OCI-LY1 (cell line): ENCODE data around the gene CTAG1A.

Experiments used
- H2AFZ ChIP-seq: fragments of 200-600 bp; sonication (generic), shearing (Covaris generic); 2 replicates; pipeline ENCODE4 v1.6.0; 2014; ENCODE audit warnings: antibody characterized with exemption, mild to moderate bottlenecking, low read length
- H3F3A ChIP-seq: fragments of 200-600 bp; sonication (generic), shearing (Covaris generic); 2 replicates; pipeline ENCODE4 v1.6.0; 2014; ENCODE audit warnings: mild to moderate bottlenecking, antibody characterized with exemption, low read length, moderate library complexity; ENCODE audit not compliant: insufficient read depth
- H3K27ac ChIP-seq: fragments of 200-600 bp; sonication (generic); 2 replicates; pipeline ENCODE4 v1.5.1; 2014; ENCODE audit warnings: low read length, mixed run types, mild to moderate bottlenecking, low read depth; ENCODE audit not compliant: poor library complexity, severe bottlenecking
- H3K27me3 ChIP-seq: fragments of 200-600 bp; sonication (generic); 2 replicates; pipeline ENCODE4 v1.6.0; 2014; ENCODE audit warnings: antibody characterized with exemption, mild to moderate bottlenecking, low read length, moderate library complexity; ENCODE audit not compliant: insufficient read depth
- H3K36me3 ChIP-seq: fragments of 200-600 bp; sonication (generic); 2 replicates; pipeline ENCODE4 v1.6.1; 2014; ENCODE audit warnings: mild to moderate bottlenecking, antibody characterized with exemption, low read length, moderate library complexity, mixed read lengths; ENCODE audit not compliant: insufficient read depth
- H3K4me1 ChIP-seq: fragments of 200-600 bp; sonication (generic); 2 replicates; pipeline ENCODE4 v1.5.1; 2014; ENCODE audit warnings: mild to moderate bottlenecking, low read length, moderate library complexity; ENCODE audit not compliant: insufficient read depth, severe bottlenecking
- H3K4me2 ChIP-seq: fragments of 200-600 bp; sonication (generic), shearing (Covaris generic); 2 replicates; pipeline ENCODE4 v1.6.1; 2014; ENCODE audit warnings: low read length
- H3K4me3 ChIP-seq: fragments of 200-600 bp; sonication (generic); 2 replicates; pipeline ENCODE4 v1.5.1; 2014; ENCODE audit warnings: low read length, low read depth, mild to moderate bottlenecking, mixed read lengths; ENCODE audit not compliant: poor library complexity, severe bottlenecking
- H3K79me2 ChIP-seq: fragments of 200-600 bp; shearing (Covaris generic); 2 replicates; pipeline ENCODE4 v1.6.1; 2016; ENCODE audit warnings: mixed run types, low read length, mixed read lengths; ENCODE audit not compliant: insufficient read depth
- H3K9ac ChIP-seq: fragments of 200-600 bp; sonication (generic), shearing (Covaris generic); 2 replicates; pipeline ENCODE4 v1.6.1; 2014; ENCODE audit warnings: mild to moderate bottlenecking, low read length, mixed read lengths
- H3K9me2 ChIP-seq: fragments of 200-600 bp; sonication (generic), shearing (Covaris generic); 2 replicates; pipeline ENCODE4 v1.6.1; 2014; ENCODE audit warnings: low read depth, mild to moderate bottlenecking, low read length, mixed read lengths
- H3K9me3 ChIP-seq: fragments of 200-600 bp; shearing (Covaris generic); 2 replicates; pipeline ENCODE4 v1.6.1; 2014; ENCODE audit warnings: low read length, mixed read lengths
- H4K20me1 ChIP-seq: fragments of 200-600 bp; sonication (generic), shearing (Covaris generic); 2 replicates; pipeline ENCODE4 v1.6.0; 2016; ENCODE audit warnings: mild to moderate bottlenecking, low read length; ENCODE audit not compliant: insufficient read depth
- EZH2 ChIP-seq: fragments of 200-600 bp; sonication (generic), shearing (Covaris generic); IDR thresholded peaks from 2 replicates; pipeline ENCODE4 v1.8.0; 2017; ENCODE audit warnings: borderline replicate concordance, mixed run types, mild to moderate bottlenecking, antibody characterized with exemption, low read length, moderate library complexity, mixed read lengths
- TF ChIP-seq, protein P1 (sequence below): fragments of 200-600 bp; sonication (generic), shearing (Covaris generic); IDR thresholded peaks from 2 replicates; pipeline ENCODE4 v1.5.1; 2017; ENCODE audit warnings: mild to moderate bottlenecking, antibody characterized with exemption, low read length, moderate library complexity, mixed read lengths

The CTAG1A gene

GRCh38 chrX:154540897-154541535 is 43.9 kb upstream of the CTAG1A start:
- Histone ChIP-seq H2AFZ (no peak overlapping the region), H3K9ac (no peak overlapping the region), H3K4me1 (peaks cover 7% of the 10 kb centered on the region), H3K79me2 (no peaks in the 10 kb centered on the region), H4K20me1 (no peaks in the 10 kb centered on the region), H3K4me3 (no peak overlapping the region), H3K4me2 (no peak overlapping the region), H3F3A (no peaks in the 10 kb centered on the region), H3K9me2 (no peaks in the 10 kb centered on the region), H3K9me3 (no peaks in the 10 kb centered on the region), H3K27ac (no peak overlapping the region), H3K27me3 (no peaks in the 10 kb centered on the region), H3K36me3 (peaks cover 10% of the 10 kb centered on the region; the same call in 1 of the 2 replicates)
- TF ChIP-seq EZH2: no peak
- TF ChIP-seq, protein P1, sequence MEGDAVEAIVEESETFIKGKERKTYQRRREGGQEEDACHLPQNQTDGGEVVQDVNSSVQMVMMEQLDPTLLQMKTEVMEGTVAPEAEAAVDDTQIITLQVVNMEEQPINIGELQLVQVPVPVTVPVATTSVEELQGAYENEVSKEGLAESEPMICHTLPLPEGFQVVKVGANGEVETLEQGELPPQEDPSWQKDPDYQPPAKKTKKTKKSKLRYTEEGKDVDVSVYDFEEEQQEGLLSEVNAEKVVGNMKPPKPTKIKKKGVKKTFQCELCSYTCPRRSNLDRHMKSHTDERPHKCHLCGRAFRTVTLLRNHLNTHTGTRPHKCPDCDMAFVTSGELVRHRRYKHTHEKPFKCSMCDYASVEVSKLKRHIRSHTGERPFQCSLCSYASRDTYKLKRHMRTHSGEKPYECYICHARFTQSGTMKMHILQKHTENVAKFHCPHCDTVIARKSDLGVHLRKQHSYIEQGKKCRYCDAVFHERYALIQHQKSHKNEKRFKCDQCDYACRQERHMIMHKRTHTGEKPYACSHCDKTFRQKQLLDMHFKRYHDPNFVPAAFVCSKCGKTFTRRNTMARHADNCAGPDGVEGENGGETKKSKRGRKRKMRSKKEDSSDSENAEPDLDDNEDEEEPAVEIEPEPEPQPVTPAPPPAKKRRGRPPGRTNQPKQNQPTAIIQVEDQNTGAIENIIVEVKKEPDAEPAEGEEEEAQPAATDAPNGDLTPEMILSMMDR: no peak

GRCh38 chrX:154541589-154541895 is 43.4 kb upstream of the CTAG1A start:
- H3F3A ChIP-seq: no peaks in the 10 kb centered on the region
- H3K79me2 ChIP-seq: no peaks in the 10 kb centered on the region
- peaks cover 10% of the 10 kb centered on the region; the same call in 1 of the 2 replicates for H3K36me3 ChIP-seq
- no peak overlapping the region for H2AFZ ChIP-seq
- no peak overlapping the region for H3K27ac ChIP-seq
- no peaks in the 10 kb centered on the region for H3K9me2 ChIP-seq
- peaks cover 10% of the 10 kb centered on the region for H3K4me1 ChIP-seq
- TF ChIP-seq EZH2: no peak
- TF ChIP-seq, protein P1: no peak
- H4K20me1 ChIP-seq: no peaks in the 10 kb centered on the region
- no peaks in the 10 kb centered on the region for H3K27me3 ChIP-seq
- no peak overlapping the region for H3K9ac ChIP-seq
- no peak overlapping the region for H3K4me3 ChIP-seq
- no peaks in the 10 kb centered on the region for H3K9me3 ChIP-seq
- H3K4me2 ChIP-seq: no peak overlapping the region

GRCh38 chrX:154541896-154542722 is 42.8 kb upstream of the CTAG1A start:
- H3K9me3 ChIP-seq: no peaks in the 10 kb centered on the region
- no peaks in the 10 kb centered on the region for H3K9me2 ChIP-seq
- no peak overlapping the region for H2AFZ ChIP-seq
- peaks cover 10% of the 10 kb centered on the region; the same call in 1 of the 2 replicates for H3K36me3 ChIP-seq
- no peak overlapping the region for H3K9ac ChIP-seq
- H3K27ac ChIP-seq: no peak overlapping the region
- H3K4me1 ChIP-seq: peaks cover 10% of the 10 kb centered on the region
- no peaks in the 10 kb centered on the region for H3F3A ChIP-seq
- H3K4me3 ChIP-seq: no peak overlapping the region
- H3K79me2 ChIP-seq: no peaks in the 10 kb centered on the region
- no peaks in the 10 kb centered on the region for H3K27me3 ChIP-seq
- no peaks in the 10 kb centered on the region for H4K20me1 ChIP-seq
- TF ChIP-seq, protein P1: no peak
- TF ChIP-seq EZH2: no peak
- H3K4me2 ChIP-seq: no peak overlapping the region
